ENCODE results near the gene MYO9A.

Gene MYO9A

GRCh38 chr15:71809346-71809745 lies 308.6 kb downstream of the MYO9A start:
- DNase-seq (ENCODE audit: low read depth, low spot score), result no peak

- DNase-seq (ENCODE audit: low read depth, low spot score), result no peak
Observed at GRCh38 chr15:71808311-71809020, 309.5 kb downstream of the MYO9A start.

- DNase-seq (ENCODE audit: low read depth, low spot score), result no peak
Observed at GRCh38 chr15:71807691-71808091, 310.3 kb downstream of the MYO9A start.

- no peak for DNase-seq (ENCODE audit: low read depth, low spot score)
Observed at GRCh38 chr15:71807125-71807629, 310.8 kb downstream of the MYO9A start.

GRCh38 chr15:71806452-71806931 lies 311.5 kb downstream of the MYO9A start:
- DNase-seq (ENCODE audit: low read depth, low spot score), result no peak

GRCh38 chr15:71804695-71805470 lies 313.1 kb downstream of the MYO9A start:
- DNase-seq (ENCODE audit: low read depth, low spot score), result no peak

GRCh38 chr15:71804226-71804625 lies 313.7 kb downstream of the MYO9A start:
- no peak for DNase-seq (ENCODE audit: low read depth, low spot score)

- DNase-seq (ENCODE audit: low read depth, low spot score), result no peak
Observed at GRCh38 chr15:71802770-71803169, 315.2 kb downstream of the MYO9A start.

GRCh38 chr15:71801935-71802655 lies 315.9 kb downstream of the MYO9A start:
- no peak for DNase-seq (ENCODE audit: low read depth, low spot score)

GRCh38 chr15:71800835-71801745 lies 316.9 kb downstream of the MYO9A start:
- no peak for DNase-seq (ENCODE audit: low read depth, low spot score)

GRCh38 chr15:71800190-71800589 lies 317.8 kb downstream of the MYO9A start:
- no peak for DNase-seq (ENCODE audit: low read depth, low spot score)

GRCh38 chr15:71798641-71799040 lies 319.3 kb downstream of the MYO9A start:
- DNase-seq (ENCODE audit: low read depth, low spot score), result no peak

- DNase-seq (ENCODE audit: low read depth, low spot score), result no peak
Observed at GRCh38 chr15:71792521-71792920, 325.4 kb downstream of the MYO9A start.

- no peak for DNase-seq (ENCODE audit: low read depth, low spot score)
Observed at GRCh38 chr15:71791975-71792374, 326.0 kb downstream of the MYO9A start.

- no peak for DNase-seq (ENCODE audit: low read depth, low spot score)
Observed at GRCh38 chr15:71790081-71790480, 327.9 kb downstream of the MYO9A start.

- DNase-seq (ENCODE audit: low read depth, low spot score), result no peak
Observed at GRCh38 chr15:71789616-71790015, 328.3 kb downstream of the MYO9A start.

GRCh38 chr15:71788646-71789579 lies 329.0 kb downstream of the MYO9A start:
- no peak for DNase-seq (ENCODE audit: low read depth, low spot score)

GRCh38 chr15:71786673-71787072 lies 331.3 kb downstream of the MYO9A start:
- DNase-seq (ENCODE audit: low read depth, low spot score), result no peak

- no peak for DNase-seq (ENCODE audit: low read depth, low spot score)
Observed at GRCh38 chr15:71785996-71786395, 332.0 kb downstream of the MYO9A start.

- no peak for DNase-seq (ENCODE audit: low read depth, low spot score)
Observed at GRCh38 chr15:71784719-71785118, 333.2 kb downstream of the MYO9A start.

Measured in activated naive CD8-positive, alpha-beta T cell treated with anti-CD3 and anti-CD28 coated beads, Interleukin-2, amount 50 U/mL, for 16 hours (primary cell).